ENCODE measurements around the gene GRID2. TPM values are rescaled to one million over a fixed set of nuclear protein-coding genes. Genes with fewer than 3 reads are reported as not detected.

Gene GRID2
- polyA plus RNA-seq, 3 donors: 2.2 to 5.5 (median 3.3) TPM

DNA sequence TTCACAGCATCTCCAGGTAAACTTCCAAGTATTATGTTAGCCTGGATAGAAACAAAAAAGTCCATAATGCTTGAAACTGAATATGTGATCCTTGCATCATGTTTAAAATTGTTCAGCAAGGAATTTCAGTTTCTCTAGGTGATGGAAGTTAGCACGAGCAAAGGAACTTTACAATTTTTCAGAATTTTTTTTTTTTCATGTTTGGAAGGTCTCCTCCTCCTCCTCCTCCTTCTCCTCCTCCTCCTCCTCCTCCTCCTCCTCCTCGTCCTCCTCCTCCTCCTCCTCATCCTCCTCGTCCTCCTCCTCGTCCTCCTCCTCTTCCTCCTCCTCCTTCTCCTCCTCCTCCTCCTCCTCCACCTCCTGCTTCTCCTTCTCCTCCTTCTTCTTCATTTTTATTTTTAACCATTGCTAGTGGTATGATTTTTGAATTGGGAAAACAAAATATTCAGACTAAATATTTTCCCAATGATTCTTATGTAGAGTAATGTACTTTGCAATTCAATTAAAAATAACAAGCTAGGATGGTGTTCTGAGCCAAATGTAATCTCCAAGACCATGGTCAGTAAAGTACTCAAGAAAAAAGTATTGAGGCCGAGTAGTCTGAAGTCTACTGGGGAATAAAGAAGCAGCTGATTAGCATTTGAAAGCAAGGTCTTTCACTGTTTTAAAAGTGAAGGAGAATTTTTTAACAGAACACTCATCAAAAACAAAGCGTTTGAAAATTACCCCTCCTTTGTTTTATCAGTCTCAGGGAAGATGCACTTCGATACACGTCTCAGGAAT is 1103.9 kb downstream of the GRID2 start:
- no peak for DNase-seq

DNA sequence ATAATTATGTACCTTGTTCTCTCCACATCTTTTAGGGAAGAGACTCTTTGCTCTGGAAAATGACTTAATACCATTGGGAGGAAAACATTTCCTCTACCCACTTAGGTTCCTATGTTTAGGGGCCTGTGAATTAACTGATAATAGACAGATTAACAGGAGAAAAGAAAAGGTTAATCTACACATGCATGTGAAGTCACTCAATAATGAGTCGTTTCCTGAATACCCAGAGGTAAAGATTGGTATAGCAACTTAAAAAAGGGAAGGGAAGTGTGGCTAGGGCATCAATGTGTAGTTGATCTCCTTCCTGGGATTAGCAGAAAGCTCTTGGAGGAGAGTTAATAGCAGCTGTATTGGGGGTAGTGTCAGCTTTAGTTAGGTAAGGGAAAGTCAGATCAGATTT is 1105.3 kb downstream of the GRID2 start:
- DNase-seq: no peak

DNA sequence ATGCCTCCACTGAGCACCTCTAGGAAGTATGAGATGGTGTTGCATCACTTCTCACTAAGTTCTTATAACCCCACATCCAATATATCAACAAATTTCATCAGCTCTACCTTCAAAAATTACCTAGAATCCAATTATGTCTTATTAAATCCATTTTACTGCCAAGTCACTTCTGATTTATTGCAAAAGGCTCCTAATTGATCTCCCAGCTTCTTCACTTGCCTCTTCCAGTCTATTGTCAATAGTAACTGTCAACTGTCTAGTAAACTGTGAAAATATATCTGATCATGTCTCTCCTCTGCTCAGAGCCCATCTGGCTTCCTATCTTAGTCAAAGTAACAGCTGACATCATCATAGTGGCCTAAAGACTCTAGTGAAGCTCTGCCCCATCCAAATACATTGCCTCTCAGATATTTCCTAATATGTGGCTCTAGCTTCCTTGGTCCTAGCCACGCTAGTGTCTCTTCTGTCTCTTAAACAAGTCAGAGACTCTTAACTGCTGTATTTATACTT is 1110.3 kb downstream of the GRID2 start:
- no peak for DNase-seq

DNA sequence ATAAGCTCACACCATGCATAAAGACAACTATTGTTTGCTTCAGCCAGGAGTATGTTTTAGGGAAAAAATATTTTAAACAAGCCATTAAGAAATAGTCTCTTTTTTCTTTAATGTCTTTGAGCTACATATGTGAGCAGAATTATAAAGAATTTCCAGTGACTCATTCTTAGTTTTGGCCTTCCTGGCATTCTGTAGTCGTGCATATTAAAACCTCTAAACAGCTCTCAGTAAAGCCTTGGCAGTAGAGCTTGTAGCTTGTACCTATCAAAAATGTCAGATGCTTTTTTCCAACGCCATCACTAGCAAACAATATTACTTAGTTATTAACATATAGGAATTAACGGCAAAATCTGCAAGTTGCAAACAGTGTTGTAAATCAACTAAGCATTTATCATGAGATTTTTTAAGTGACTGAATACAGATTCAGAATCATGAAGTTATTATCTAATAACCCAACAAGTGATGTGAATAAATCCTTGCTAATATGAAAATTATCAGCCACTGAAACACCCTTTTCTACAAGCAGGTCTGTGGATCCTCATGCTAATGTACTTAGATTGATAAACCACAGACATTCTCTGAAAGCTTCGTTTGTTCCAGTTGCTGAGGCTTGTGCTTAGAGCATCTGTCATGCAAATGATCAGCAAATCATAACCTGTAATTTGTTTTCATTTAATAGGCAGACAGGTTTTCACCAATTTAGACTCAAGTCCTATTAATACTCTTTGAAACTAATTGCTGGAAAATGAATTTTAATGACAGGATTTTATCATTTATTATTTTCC is 1112.8 kb downstream of the GRID2 start:
- DNase-seq: no peak

DNA sequence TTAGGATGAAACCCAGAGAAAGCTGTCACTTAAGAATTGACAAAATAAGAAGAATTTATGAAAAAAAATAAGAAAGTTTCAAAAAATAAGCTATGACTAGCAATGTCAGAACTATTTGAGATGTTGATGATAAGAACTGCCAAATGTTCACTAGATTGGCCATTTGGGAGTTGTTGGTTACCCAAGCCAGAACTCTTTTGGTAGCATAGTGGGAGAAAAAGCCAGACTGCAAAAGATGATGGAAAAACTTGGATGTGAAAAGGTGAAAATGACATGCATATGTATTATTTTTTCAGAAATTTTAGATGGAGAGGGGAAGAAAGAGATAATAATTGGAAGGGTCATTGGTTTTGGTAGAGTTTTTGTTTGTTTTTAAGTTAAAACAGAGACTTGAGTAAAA is 1127.6 kb downstream of the GRID2 start:
- no peak for DNase-seq

DNA sequence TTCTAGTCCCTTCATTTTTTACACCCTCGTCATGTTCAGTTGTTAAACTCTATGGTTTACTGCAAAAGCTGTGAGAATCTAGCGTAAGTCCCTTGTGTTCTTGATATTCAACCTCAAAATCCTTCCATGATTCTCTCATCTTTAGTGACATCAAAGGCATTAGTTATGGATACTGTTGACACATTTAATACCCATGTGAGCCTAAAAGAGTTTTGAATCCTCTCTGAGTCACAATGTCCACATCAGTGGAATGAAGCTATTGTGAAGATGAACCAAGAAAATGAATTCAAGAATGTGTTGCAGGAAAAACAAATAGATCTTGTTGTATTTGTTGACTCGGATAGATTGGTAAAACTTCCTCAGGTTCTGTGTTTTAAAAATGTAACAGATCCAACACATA is 1130.1 kb downstream of the GRID2 start:
- no peak for DNase-seq

DNA sequence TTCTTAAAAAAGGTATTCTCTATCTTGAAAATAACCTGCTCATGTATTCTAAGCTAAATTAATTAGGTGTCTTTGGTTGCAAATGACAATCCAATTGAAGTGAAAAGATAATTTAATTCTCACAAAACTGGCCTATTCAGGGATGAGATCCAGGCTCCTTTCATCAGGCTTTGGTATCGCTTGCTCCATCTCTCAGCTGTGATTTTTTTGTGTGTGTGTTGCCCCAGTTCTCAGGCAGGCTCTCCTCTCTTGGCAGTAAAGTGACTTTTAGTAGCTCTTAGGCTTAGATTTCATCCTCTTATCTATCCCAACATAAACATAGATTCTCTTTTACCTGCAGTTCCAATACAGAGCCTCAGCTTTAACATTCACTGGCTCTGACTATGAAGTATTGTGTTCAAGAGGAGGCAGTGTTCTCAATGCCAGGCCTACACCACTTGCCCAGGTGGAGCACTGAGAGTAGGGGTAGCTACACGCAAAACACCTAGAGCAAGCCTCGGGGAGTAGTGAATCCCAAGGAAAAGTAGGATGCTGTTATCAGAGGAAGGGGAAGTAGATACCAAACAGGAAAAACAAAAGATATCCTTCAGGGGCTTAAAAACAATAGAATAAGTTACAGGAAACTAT is 1132.3 kb downstream of the GRID2 start:
- no peak for DNase-seq

DNA sequence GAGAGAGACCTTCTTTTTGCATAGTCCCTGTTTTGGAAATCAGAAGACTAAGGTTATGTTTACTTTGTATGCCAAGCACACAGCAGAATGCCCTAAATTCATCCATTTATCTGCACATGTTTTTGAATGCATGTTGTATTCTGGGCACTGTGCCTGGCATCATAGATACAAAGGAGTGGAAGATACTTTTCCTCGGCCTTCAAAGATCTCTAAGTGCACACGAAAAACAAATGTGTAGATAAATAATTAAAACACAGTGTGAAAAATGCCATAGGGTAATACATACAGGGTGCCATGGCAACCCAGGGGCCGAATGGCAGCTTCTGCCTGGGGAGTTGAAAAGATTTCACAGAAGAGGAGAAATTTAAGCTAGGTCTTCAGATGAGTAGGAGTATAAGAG is 1134.2 kb downstream of the GRID2 start:
- no peak for DNase-seq

DNA sequence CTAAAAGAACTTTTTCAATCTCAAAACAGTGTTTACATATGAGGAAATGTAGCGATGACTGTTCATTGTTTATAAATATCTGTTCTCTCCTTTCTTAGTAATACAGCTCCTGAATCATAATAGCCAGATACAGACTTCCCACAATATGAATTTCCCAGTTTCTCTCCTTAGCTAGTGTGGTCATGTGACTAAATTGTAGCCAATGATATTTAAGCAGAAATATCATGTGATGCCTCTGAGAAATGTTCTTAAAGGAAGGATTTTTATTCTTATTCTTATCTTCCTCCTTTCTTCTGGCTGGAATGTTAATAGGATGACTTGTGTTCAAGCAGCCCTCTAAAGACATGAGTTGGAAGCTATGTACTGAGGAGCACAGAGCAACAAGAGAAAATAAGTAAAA is 1141.1 kb downstream of the GRID2 start:
- DNase-seq: no peak

DNA sequence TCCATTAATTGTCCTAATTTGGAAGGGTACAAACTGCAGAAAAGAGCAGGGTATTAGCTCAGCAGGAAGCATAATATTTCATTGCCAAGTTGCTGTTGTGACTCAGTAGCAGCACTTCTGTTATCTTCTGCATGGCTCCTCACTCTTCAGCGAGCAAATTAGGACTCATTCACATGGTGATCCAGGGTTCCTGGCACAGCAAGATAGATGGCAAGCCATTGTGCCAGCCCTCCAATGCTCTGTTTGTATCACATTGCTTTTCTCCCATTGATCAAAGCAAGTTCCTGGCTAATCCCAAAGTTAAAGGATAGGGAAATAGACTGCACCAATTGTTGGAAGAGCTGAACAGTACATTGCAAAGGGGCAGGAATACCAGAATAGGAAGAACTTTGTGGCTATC is 1142.3 kb downstream of the GRID2 start:
- DNase-seq: no peak

DNA sequence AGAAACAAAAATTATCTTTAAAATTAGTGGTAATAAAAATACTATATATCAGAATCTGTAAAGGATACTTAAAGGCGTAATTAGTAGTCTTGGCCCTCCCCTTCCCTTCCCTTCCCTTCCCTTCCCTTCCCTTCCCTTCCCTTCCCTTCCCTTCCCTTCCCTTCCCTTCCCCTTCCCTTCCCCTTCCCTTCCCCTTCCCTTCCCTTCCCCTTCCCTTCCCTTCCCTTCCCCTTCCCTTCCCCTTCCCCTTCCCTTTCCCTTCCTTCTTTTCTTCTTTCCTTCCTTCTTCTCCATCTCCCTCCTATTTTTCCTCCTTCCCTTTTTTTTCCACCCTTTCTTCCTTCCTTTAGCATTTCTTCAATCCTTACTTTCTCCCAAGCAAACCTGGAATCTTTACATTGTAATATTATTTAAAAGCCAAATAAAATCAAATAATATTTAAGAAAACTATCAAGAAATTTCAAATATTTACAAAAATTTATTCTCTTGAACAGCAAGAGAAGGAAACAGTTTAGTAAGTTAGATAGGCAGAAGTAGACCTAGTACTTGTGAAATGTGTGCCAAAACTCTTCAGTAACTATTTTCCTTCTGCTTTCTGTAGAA is 1145.0 kb downstream of the GRID2 start:
- DNase-seq: no peak

DNA sequence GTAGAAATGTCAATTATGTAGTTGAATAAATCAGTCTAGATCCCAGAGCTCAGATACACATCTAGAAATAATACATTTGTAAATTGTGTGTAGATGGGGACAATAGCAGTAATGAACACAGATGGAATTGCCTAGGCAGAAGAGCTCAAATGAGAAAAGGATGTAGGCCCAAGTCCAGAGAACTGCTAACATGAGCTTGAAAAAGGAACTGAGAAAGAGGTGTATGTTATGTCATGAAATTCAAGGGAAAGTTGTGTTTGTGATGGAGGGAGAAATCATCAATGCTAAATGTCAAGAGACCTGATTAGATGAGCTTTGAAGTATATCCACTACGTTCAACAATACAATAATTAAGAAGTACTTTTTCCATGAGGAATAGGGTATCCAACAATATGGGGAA is 1148.2 kb downstream of the GRID2 start:
- DNase-seq: no peak

DNA sequence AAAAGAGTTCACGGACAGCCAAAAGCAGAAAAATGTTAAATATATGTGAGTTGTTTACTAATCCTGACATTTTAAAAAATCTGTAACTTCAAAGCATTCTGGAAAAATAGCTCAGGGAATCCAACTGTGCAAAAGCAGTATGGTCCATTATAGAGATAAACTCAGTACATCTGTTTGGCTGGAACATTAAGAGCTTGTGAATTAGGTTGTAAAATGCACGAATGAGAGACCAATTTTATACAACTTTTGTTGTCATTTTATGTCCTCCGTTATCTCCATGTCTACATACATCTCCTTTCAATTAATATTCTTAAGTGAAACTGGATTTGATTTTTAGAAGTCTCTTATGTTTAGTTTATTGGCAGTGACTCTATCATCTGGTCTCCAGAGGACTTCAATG is 1157.8 kb downstream of the GRID2 start:
- DNase-seq: no peak

DNA sequence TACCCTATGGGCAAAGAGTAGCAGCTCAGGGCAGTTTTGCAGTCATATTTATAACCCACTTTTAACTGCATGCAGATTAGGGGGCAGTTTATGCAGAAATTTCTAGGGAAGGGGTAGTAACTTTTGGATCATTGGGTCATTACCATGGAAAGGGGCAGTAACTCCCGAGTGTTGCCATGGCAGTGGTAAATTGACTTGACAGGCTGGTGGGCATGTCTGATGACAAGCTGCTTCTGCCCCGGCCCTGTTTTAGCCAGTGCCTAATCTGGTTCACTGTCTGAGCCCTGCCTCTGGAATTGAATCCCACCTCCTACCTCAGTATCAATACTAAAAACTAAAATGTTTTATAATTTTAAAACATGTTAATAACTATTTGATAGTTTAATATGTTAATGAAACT is 1162.7 kb downstream of the GRID2 start:
- DNase-seq: no peak

DNA sequence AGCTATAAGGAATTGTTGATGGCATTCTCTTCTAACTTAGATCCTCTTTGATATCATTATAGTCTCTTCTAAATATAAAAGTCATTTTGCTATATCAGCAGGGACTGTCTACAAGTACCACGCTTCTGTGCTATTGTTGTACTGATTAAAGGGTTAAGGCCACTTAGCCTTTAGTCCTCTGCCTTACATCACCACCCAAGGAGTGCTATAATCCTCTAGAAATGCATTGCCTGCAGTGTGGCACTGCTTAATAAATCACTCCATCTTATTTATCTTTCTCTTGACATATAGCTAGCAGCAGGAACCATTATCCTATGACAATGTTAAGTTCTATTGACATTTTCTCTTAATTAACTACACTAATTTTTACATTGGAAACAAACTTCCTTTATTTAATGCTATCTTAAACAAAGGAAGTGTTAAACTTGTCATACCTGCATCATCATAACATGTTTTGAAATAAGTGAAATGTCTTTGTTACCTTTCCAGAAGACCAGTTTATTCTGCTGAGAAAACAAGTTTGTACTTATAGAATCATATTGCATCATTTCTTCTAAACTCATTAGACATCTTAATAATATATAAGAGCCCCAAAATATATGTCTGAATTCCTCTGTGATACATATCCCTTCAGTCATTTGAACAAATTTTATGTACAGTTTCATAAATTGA is 1163.9 kb downstream of the GRID2 start:
- DNase-seq: no peak

DNA sequence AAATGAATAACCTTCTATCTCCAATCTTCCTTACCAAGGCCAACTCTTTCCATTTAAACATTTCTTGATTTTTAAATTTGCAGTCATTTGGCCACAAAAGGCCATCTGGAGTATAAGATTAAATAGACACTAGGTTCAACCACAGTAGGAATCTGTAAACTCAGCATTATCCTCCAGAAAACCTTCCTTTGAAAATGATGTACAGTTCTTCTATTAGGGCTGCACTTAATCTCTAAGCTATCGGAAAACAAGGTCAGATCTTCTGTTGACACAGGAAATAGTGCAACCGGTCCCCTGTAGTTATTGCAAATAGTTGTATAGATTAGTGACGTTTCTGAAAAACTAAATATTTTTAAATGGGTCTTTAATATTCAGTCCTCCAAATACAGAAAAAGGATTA is 1165.8 kb downstream of the GRID2 start:
- no peak for DNase-seq

DNA sequence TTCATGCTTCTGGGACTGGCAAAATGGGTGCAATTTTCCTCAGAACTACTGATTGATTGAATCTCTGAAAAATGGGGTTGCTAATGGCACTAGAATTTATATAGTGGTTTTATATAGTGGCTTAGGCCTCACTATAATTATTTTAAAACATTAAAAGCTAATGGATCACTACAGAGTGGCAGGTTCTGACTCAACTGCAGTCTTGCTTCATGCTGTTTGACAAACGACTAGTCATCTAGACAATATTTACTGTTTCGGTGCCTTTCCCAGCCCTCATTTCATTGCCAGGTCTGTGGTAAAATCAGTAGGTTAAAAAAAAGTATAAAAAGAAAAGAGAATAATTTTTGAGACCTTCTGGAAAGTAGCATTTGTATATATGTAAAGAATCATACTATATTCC is 1172.0 kb downstream of the GRID2 start:
- no peak for DNase-seq

DNA sequence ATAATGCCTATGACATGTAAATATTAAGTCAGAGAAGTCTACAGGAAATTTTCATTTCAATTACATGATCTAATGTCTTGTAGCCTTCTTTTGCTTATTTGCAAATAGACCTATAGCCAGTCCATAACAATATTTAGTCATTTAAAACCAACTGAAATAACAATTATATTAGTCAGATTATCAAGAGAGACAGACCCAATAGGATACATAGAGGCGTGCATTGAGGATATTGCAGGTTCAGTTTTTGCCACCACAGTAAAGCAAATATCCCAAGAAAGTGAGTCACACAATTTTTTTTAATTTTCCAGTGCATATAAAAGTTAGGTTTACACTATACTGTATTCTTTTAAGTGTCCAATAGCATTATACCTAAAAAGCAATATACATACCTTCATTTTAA is 1175.0 kb downstream of the GRID2 start:
- no peak for DNase-seq

DNA sequence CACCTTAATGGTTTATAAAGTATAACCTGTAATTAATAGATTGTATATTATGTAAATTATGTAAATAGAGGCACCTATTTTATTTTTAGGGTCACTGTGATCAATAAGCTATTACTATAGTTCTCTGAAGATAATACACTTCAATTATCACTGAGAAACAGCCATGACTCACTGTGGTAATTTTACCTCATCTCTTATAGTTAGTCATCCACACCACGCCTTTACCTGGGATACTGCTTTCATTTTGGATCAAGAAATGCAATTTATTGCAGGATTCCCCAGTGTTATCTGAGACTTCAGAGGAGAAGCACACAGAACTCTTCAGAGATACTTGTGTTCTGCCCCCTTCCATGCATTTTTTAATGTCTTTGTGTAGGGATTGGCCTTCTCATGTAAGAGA is 1176.7 kb downstream of the GRID2 start:
- no peak for DNase-seq

DNA sequence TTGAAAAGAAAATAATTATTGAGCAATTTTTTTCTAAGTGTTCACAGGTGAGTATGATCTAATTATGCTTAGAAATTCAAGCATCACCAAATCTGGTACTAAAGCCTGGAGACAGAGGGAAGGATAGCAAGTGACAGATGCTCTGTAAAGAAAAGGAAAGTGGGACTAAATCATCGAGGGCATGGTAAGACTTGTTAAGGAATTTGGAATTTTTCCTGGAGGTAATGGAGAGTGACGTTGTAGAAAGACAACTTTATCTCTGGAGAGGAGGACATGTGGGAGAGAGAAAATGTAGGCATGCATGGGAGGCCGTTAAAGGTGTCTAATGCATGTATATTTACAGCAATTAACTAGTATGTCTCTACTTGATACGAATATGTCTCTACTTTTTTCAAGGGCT is 1191.6 kb downstream of the GRID2 start:
- no peak for DNase-seq

DNA sequence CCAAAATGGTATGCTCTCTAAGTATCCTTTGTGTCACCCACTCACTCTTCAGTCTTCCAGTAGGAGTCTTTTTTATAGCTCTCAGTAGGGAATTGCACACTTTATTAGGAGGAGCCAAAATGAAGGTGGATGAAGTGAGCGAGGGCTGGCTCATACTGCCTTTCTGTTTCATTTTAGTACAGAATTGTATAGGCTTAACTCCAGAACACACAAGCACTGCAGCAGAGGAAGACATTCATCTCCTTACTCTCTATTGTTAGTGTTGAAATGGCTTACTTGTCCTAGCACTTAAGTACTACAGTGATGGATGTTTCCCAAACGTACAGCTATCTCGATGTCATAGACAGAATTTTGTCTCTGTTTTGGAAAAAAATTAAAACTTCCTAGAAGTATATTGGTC is 1197.5 kb downstream of the GRID2 start:
- DNase-seq: no peak

DNA sequence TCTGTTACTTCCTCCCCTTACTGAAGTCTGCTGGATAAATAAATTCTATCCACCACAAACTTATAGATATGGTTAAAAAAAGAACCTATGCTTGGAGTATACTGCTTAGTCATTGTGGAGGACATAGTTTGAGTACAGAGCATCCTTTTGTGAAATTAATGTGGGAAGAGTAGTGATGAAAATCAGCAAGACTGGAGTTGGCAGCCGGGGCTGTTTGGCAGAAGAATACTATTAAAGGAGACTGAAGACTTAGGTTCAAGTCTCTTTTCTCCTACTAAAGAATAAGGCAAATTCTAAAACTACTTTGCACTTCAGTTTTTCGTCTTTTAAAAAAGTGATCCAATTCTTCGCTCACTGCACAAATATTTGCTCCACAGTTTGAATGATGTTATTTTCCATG is 1198.2 kb downstream of the GRID2 start:
- DNase-seq: no peak
